NCI-H1417 treated with DMSO at 0.1 percent for 48 hours (cell line): ENCODE results near the gene H2BK1.

Source experiments
- DNase-seq: peaks from one replicate; lab custom pipeline; 2025; lab: John Stamatoyannopoulos, UW

The H2BK1 gene

GRCh38 chr7:151201751-151202150, 8.5 kb downstream of the H2BK1 start:
- no peak for DNase-seq

GRCh38 chr7:151201344-151201743, 8.9 kb downstream of the H2BK1 start:
- no peak for DNase-seq

DNA sequence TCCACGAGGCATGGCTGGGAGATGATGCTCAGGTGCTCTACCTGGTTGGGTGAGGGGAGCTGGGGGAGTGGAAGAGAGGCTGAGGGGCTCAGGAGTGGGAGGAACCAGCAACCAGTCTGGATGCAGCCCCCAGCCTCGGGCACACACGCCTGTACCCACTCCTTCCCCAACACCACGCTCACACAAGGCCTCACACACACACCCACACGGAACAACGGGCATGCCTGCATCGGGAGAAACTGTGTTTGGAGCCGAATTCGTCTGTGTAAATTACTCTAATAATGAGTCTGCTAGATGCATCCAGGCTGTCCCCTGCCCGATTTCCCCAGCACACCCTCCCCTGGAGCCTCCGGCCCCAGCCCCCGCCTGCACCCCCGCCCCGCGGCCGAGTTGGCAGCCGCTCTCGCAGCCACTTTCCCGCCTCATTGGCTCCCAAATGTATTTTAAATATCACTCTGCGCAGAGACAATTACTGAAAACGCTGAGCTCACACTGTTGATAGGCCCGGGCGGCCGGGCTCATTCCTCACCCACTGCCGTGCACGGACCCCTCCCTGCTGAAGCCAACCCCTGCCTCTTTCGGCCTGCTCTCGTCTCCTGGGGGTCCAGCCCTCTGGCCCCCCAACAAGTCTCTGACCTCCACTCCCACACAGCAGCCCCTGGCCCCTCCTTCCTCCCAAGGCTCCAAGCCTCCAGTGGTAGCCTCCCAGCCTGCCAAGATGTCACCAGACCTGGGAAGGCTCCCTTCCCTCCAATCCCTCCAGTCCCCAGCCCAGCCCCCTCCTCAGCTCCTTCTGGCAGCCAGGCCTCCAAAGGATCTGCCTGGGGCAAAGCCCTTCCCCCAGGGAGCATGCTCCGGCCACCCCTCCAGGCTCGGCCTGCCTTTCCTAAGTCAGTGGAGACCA, 11.1 kb downstream of the H2BK1 start:
- no peak for DNase-seq

DNA sequence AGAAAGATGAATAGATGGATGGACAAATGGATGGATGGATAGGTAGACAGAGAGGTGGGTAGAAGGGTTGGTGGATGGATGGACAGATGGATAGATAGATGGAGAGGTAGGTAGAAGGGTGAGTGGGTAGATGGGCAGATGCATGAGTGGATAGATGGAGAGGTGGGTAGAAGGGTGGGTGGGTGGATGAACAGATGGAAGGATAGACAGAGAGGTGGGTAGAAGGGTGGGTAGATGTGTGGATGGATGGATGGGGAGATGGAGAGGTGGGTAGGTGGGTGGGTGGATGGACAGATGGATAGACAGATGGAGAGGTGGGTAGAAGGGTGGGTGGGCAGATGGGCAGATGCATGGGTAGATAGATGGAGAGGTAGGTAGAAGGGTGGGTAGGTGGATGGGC, 12.4 kb downstream of the H2BK1 start:
- no peak for DNase-seq

DNA sequence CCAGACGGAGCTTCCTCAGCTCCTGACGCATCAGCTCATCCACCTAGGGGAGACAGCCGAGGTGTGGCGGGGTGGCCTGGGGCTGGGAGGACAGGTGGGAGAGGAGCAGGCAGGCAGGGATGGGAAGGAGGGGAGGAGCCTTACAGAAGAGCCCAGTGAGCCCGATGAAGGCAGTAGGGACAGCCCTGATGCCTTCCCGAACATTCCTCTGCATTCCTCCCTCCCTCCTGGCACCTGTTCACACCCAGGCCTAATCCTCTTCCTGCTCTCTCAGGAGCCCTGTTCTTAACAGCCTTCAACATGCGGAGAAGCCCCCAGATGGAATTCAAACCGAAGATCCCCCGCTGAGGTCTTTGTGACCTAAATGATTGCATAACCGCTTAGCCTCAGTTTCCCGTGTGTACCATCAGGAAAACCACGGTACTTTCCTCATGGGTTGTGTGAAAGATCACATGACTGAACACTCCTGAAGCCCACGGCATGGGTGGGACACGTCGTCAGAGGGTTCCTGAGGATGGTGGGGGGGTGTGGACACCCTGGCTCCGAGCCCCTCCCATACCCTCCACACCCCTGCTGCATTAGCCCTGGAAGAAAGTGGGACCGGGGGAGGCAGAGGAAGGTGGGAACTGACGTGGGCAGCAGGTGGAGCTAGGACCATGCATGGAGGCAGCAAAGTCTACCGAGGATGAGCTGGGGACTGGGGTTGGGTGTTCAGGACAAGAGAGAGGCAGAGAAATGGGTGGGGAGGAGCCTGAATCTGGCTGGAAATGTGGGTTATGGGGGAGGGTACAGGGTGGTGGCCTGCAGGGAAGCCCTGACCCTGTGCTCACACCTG, 14.5 kb downstream of the H2BK1 start:
- no peak for DNase-seq

GRCh38 chr7:151194188-151194587, 16.1 kb downstream of the H2BK1 start:
- no peak for DNase-seq

DNA sequence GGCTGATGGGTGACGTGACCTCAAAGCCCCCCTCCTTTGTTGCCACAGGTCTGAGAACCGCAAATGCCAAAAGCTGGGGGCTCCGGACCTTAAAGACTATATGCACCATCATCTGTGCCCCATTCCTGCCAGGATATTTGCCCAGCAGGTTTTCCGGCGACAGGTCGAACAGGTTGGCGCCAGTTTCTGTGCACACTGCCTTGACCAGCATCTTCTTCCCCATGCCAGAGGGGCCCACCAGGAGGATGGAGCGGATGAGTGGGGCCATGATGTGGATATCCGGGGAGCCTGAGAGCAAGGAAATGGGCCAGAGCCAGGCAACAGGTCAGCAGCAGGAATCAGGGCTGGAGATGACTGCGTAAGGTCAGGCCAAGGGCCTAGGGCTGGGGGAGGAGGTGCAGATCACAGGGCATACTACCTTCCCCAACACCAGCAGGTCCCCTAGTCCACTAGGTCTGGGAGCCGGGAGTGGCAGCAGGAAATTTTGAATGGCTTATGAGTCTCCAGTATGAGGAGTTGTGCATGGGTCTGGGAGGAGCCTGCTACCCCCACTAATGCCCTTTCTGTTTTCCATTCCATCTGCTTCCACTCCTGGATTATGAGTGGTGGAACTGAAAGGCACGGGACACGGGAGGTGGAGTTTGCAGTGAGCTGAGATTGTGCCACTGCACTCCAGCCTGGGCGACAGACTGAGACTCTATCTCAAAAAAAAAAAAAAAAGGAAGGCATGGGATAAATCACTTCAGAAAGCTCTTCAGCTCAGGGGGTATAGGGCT, 16.9 kb downstream of the H2BK1 start:
- DNase-seq: no peak

DNA sequence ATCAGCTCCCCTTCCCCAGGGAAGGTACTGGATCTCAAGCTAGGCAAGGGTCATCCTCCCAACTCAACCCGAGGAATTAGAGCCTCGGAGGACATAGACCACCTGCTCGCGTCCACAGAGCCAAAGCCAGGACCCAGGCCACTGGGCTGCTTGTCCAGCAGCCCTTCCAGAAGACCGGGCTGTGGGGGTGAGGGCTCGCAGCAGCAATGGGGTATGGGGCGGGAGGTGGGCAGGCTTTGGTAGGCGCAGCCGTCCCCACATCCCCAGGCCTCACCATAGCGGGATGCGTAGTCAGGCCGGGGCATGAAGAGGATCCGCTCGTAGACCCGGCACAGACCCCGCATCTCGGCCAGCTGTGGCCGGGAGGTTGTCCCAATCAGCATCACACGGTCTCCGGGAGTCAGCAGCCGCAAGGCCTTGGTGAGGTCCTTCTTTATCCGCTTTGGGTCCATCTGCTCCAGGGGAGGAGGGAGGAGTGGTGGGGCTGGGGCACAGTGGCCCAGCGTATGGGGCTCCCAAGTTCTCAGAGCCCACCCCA, 18.2 kb downstream of the H2BK1 start:
- no peak for DNase-seq

- DNase-seq: no peak
Observed at GRCh38 chr7:151191544-151191943, 18.7 kb downstream of the H2BK1 start.

GRCh38 chr7:151189038-151189437, 21.2 kb downstream of the H2BK1 start:
- DNase-seq: no peak

- no peak for DNase-seq
Observed at GRCh38 chr7:151188252-151188542, 22.1 kb downstream of the H2BK1 start.

GRCh38 chr7:151187409-151188251, 22.7 kb downstream of the H2BK1 start:
- no peak for DNase-seq

DNA sequence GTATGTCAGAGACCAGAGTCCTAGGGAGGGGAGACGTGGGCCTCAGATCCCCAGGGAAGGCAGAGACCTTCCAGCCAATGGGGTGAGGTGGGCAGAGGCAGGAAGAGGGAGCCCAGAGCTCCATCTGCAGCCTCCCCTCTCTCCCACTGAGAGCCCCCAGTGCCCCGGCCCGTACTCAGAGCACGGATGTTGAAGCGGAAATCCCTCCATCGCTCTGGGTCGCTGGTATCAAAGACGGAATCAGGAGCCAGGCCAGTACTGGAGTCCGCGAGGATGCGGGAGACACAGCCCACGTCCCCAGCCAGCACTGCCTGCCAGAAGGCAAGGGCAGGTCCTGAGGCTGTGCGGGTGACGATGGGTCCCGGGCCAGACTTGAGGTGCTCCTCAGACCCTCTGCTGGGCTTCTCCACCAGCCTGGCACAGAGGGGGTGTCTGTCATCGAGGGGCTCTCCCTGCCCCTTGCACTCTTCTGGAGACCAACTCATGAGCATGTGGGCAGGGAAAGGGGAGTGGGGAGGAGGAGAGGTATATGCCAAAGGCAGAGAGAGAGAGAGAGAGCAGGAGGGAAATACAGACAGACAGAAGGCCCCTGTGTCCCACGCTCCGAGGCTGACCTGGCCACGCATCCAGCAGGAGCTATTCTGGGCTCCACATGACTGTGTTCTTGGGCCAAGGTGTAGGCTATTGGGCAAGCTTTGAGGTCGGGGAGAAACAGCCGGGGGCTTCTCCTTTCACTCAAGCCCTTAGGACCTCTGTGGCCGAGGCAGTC, 23.5 kb downstream of the H2BK1 start, which contains the start of gene ASB10:
TSS of gene ASB10 (minus strand) at position 611 of the 769 bp plus-strand sequence. CDS start at position 491, 120 bp downstream.
- DNase-seq: no peak

DNA sequence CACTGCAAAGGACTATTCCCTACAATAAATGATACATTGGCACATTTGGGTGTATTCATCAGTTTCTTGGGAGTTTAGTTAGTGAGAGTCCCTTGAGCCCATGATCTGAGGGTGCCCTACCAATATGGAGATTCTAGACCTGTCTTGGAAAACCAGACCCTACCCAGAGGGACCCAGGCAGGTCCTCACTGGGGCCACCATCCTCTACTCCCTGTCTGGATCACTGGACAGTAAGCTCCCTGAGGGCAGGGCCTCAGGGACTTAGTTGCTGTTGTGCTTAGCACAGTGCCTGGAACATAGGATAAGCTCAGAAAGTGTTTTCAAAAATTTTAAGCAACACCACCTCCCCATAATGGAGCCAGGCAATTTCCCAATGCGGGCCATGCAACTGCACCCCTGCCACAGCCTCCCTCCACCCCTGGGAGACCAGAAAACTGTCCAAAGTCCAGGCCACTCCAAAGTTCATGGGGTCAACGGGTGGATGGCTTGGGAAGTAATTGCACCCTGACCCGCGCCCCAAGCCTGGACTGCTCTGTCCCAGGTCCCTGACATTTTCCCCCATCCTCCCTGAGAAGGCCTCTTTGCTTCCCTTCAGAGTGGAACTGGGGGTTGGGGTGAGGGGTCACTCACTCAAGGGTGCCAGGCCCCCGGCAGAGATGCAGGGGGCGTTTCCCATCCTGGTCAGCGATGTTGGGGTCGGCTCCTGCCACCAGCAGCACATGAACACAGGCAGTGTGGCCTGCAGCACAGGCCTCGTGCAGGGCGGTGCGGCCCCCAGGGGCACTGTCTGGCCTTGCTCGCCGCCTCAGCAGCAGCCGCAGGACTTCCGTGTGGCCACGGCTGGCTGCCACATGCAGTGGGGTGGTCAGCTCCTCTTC, 24.3 kb downstream of the H2BK1 start:
- DNase-seq: no peak

DNA sequence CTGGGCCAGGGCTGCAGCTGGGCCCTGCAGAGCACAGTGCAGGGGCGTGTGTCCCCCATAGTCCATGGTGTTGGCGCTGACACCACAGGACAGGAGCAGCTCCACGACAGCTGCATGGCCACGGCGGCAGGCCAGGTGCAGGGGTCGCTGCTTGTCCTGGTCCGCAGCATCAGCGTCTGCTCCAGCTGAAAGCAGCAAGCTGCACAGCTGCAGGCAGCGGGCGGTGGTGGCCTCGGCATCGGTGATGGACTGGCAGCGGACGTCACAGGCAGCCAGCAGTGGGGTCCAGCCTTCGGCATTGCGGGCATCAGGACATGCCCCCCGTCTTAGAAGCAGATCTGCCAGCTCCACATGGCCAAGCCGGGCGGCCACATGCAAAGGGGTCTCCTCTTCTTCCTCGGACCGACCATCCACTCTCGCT, 29.3 kb downstream of the H2BK1 start:
- no peak for DNase-seq

GRCh38 chr7:151179946-151180345, 30.3 kb downstream of the H2BK1 start:
- DNase-seq: no peak

- no peak for DNase-seq
Observed at GRCh38 chr7:151179287-151179860, 30.9 kb downstream of the H2BK1 start.

DNA sequence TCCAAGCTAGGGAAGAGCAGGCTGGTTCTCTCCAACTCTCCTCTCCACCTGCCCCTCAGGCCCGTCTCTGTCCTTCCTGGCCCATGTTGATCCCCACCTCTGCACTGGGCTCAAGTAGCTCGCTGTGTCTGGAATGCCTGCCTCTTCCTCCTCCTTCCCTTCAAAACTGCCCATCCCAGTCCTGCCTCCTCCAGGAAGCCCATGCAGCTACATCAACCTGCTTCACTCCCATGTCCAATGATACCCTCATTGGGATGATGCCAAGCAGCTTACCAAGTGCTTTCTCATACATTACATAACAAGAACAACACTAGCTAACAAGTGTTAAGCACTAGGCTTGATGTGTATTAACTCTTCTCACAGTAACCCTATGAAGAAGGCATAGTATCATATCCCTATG, 31.5 kb downstream of the H2BK1 start:
- no peak for DNase-seq

- DNase-seq: no peak
Observed at GRCh38 chr7:151178236-151178635, 32.1 kb downstream of the H2BK1 start.
